ENCODE measurements around the gene HIPK1.
"Not testable (repeated sequence)": the region's sequence is repeated elsewhere in the genome, so short reads cannot be mapped to it uniquely, and the experiment has no call there.

HIPK1 gene

GRCh38 chr1:113998361-113998760 lies 69.2 kb downstream of the HIPK1 start:
- Histone ChIP-seq H3K27me3 (replicated peaks) (no peaks in the 10 kb centered on the region), H3K4me3 (ENCODE audit: low read depth, low read length) (no peak overlapping the region), H3K36me3 (replicated peaks) (no peaks in the 10 kb centered on the region), H3K27ac (no peak overlapping the region)
- DNase-seq: no peak
- in situ Hi-C loops (cut with HindIII; ENCODE audit: low pct_ligation_motif_present, low sequenced_read_pairs): no loop called here
- no peak for TF ChIP-seq CTCF (IDR thresholded peaks at IDR 0.05; ENCODE audit: low read depth, low read length, missing control alignments)

- in situ Hi-C loops (cut with HindIII; ENCODE audit: low pct_ligation_motif_present, low sequenced_read_pairs): no loop called here
- no peak for TF ChIP-seq CTCF (IDR thresholded peaks at IDR 0.05; ENCODE audit: low read depth, low read length, missing control alignments)
- Histone ChIP-seq H3K36me3 (replicated peaks) (no peaks in the 10 kb centered on the region), H3K4me3 (ENCODE audit: low read depth, low read length) (no peak overlapping the region), H3K27ac (no peak overlapping the region), H3K27me3 (replicated peaks) (no peaks in the 10 kb centered on the region)
- no peak for DNase-seq
These were observed 70.1 kb downstream of the HIPK1 start for GRCh38 chr1:113999233-113999632.

GRCh38 chr1:113999799-114000198 lies 70.7 kb downstream of the HIPK1 start:
- no peak overlapping the region for H3K4me3 ChIP-seq (ENCODE audit: low read depth, low read length)
- no peaks in the 10 kb centered on the region for H3K36me3 ChIP-seq (replicated peaks)
- no peaks in the 10 kb centered on the region for H3K27me3 ChIP-seq (replicated peaks)
- no peak for TF ChIP-seq CTCF (IDR thresholded peaks at IDR 0.05; ENCODE audit: low read depth, low read length, missing control alignments)
- no peak overlapping the region for H3K27ac ChIP-seq
- in situ Hi-C loops (cut with HindIII; ENCODE audit: low pct_ligation_motif_present, low sequenced_read_pairs): no loop called here
- no peak for DNase-seq

DNA sequence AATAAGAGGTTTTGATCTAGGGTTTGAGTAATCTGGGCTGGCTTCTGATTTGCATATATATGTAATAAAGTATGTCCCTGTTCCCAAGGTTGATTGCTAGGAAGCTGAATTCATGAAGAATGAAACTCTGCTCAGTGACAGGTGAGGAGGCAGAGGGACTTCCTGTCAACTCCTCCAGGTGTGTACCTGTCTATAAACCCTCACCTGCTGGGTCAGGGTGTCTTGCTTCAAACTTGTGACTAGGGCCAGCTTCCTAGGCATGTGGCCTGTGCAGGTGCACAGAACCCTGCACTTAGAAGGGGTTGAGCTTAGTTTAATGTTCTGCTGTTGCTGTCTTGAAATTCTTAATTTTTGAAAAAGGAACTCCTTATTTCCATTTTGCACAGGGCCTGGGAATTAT lies 71.3 kb downstream of the HIPK1 start:
- no peaks in the 10 kb centered on the region for H3K36me3 ChIP-seq (replicated peaks)
- TF ChIP-seq CTCF (IDR thresholded peaks at IDR 0.05; ENCODE audit: low read depth, low read length, missing control alignments): no peak
- H3K27me3 ChIP-seq (replicated peaks): no peaks in the 10 kb centered on the region
- no peak for DNase-seq
- in situ Hi-C loops (cut with HindIII; ENCODE audit: low pct_ligation_motif_present, low sequenced_read_pairs): no loop called here
- H3K4me3 ChIP-seq (ENCODE audit: low read depth, low read length): no peak overlapping the region
- H3K27ac ChIP-seq: no peak overlapping the region

DNA sequence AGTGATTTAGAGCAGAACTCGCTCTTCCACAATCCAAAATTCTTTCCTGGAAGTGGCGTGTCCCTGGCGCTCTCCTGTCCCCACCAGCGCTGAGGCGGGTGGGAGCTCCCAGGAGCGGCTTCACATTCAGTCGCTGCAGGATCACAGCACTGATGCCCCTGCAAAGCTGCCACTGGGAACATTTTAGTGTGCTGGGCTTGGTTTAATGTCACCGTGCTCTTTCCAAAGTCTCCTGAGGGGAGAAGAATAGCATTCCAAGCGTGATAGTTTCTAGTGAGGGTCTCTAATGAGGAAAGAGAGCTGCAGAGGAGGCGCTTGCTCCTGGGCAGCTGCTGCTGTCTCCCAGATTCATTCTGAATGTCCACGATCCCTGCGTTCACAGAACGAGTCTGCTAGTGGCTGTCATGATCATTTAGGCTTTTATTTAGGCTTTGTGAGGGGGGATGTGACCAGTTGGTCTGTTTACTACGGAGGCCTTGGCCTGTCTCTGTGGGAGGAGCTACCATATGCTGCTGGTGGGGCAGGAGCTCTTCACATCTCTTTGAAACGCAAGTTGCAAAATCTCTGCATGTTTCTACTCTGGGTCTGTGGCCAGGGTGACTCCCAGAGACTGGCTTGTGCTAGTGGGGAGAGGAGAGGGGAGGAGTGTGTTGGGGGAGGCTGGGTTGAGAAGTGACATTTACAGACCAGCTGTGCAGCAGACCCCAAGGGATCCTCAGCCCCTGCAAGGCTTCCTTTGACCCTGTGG lies 73.5 kb downstream of the HIPK1 start:
- peak; percentile 31 for DNase-seq
- Histone ChIP-seq H3K27ac (no peak overlapping the region), H3K4me3 (ENCODE audit: low read depth, low read length) (no peak overlapping the region), H3K27me3 (replicated peaks) (no peaks in the 10 kb centered on the region), H3K36me3 (replicated peaks) (no peaks in the 10 kb centered on the region)
- TF ChIP-seq CTCF (IDR thresholded peaks at IDR 0.05; ENCODE audit: low read depth, low read length, missing control alignments): no peak
- in situ Hi-C loops (cut with HindIII; ENCODE audit: low pct_ligation_motif_present, low sequenced_read_pairs): no loop called here

- in situ Hi-C loops (cut with HindIII; ENCODE audit: low pct_ligation_motif_present, low sequenced_read_pairs): no loop called here
- H3K27me3 ChIP-seq (replicated peaks): no peaks in the 10 kb centered on the region
These were observed 74.3 kb downstream of the HIPK1 start for GRCh38 chr1:114003431-114003830.

GRCh38 chr1:114006825-114007224 lies 77.7 kb downstream of the HIPK1 start:
- H3K27ac ChIP-seq; in situ Hi-C loops (cut with HindIII; ENCODE audit: low pct_ligation_motif_present, low sequenced_read_pairs); DNase-seq; H3K4me3 ChIP-seq (ENCODE audit: low read depth, low read length); H3K36me3 ChIP-seq (replicated peaks); H3K27me3 ChIP-seq (replicated peaks): not testable (repeated sequence)

More at GRCh38 chr1:114003431-114003830, 74.3 kb downstream of the HIPK1 start:
- Histone ChIP-seq H3K36me3 (replicated peaks) (no peaks in the 10 kb centered on the region), H3K4me3 (ENCODE audit: low read depth, low read length) (no peak overlapping the region), H3K27ac (no peak overlapping the region)
- TF ChIP-seq CTCF (IDR thresholded peaks at IDR 0.05; ENCODE audit: low read depth, low read length, missing control alignments): no peak
- DNase-seq: no peak
